ENCODE results near the gene LRCH1.
A peak's percentile ranks its signal among the peaks of the same experiment; 100 is the strongest.

The LRCH1 gene

GRCh38 chr13:46618694-46619254, 65.8 kb downstream of the LRCH1 start:
- no peak for DNase-seq

GRCh38 chr13:46620029-46620428, 67.1 kb downstream of the LRCH1 start:
- DNase-seq, result no peak

GRCh38 chr13:46620471-46620870, 67.5 kb downstream of the LRCH1 start:
- DNase-seq, result no peak

- DNase-seq, result no peak
Measured at GRCh38 chr13:46621133-46621532, 68.2 kb downstream of the LRCH1 start.

- no peak for DNase-seq
Measured at GRCh38 chr13:46621792-46622629, 69.0 kb downstream of the LRCH1 start.

DNA sequence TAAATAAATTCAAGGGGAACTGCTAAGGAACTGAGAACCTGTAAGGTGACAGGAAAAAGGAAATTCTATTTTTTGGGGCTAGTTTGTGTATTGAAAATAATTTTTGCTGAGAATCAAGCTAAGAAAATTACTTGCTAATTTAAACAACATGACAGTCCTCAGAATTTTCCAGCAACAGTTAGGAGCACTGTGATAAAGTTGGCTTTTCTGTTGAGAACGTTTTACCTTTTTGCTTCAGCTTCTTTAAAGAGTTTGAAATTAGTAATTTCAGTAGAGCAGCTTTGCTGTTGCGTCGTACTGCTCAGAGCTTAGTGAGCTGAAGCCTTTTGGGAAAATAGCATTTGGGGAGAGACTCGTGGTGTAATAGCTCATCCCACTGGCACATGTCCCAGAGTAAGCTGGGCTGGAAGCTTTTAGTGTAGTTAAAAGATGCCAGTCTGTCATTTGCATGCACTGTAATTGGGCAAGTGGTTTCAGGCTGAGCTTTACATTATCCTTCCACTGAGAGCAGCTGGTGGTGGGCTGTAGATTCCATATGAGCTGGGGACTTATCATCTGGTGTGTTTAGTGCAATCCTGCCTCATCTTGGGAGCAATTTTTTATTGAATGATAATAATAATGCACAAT, 69.8 kb downstream of the LRCH1 start:
- DNase-seq, result no peak

GRCh38 chr13:46624353-46624752, 71.4 kb downstream of the LRCH1 start:
- DNase-seq, result no peak

DNA sequence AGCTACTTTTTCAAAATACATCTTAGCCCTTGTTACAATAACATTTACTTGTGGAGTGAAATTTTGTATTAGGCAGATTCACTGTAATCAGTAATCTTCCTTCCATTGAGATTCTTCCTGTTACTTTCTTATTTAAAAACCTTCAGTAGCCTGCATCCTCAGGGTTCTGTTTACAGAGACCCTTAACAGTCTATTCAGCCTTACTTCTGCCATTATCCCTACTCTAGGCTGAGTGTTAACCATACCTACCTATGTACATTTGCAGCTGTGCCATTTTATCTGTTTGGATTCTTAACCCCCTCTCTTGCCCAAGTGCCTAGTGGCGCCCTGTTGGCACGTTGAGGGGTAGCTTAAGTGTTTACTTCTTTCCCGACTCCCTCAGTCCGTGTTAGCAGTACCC, 71.9 kb downstream of the LRCH1 start:
- no peak for DNase-seq

GRCh38 chr13:46627462-46627861, 74.5 kb downstream of the LRCH1 start:
- DNase-seq, result no peak

DNA sequence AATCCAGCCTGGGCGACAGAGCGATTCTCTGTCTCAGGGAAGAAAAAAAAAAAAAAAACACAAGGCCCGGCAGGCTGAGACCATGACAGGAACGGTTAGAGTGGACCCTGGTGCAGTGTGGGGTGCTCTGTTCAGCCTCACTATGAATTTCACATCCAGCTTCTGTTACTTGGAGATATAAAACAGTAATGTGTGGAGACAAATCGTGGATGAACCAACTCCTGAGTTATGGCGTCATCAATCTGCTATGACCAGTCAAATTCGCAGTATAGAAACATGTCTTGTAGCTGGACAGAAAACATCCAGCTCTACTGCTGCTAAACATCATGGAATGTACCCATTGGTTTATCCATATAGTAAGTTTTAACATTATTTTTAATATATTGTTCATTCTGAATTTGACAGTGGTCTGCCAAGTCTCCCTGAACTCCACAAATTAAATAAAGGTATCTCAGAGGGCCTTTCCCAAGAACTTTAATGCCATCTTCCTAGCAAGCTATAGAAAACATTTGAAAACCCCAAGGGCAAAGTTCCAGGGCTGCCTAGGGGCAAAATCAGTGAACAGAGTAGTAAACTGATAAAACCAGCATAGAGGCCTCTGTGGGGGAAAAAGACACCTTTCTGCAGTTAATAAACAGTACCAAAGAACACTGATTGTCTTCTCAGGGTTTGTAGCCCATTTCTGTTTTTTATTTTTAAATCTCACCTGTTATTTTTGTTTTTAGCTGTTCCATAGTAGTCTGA, 75.8 kb downstream of the LRCH1 start:
- DNase-seq, result no peak

DNA sequence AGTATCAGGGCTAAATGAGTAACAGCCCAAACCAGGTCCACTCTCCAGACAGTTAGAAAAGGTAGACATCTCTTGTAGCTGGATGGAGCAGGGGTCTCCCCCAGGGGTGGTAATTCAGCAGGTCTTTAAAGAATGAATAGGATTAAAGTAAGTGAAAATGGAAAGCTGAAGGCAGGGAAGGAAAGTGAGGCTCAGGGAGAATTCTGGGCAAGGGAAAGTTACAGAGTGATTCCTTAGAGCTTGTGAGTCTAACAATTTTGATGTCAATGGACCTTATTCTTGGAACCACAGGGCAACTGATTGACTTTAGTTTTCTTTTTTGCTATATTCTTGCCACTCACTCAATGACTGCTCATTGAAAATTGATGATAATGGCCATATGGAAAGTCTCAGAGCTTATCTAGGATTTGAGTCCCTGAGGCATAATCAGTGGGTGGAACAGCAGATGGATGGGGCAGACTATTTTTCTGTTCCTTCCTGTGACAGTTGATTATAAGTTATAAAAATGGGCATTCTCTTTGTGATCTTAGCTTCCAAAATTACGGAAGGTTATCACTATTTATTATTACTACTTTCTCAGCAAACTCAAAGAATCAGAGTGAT, 76.9 kb downstream of the LRCH1 start:
- no peak for DNase-seq

GRCh38 chr13:46630431-46631178, 77.6 kb downstream of the LRCH1 start:
- no peak for DNase-seq

GRCh38 chr13:46631179-46631542, 78.2 kb downstream of the LRCH1 start:
- DNase-seq, result no peak

GRCh38 chr13:46632176-46632575, 79.2 kb downstream of the LRCH1 start:
- no peak for DNase-seq

DNA sequence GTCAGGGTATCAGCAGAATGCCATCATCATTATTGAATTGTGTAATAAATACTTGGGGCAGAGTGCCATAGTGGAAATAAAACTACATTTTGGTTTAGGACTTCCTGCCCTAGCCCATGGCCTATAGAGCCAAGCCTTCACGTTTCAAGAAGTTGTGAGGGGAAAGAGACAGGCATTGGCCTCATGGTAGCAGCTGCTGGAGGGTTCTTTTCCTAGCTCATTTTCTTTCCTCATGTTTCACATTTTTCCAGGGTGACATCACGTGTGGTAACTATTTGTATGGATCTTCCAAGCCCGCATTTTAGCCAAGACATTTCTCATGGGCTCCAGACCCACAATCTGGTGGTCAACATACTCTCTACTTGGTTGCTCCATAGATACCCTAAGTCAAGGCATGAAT, 80.4 kb downstream of the LRCH1 start:
- peak; percentile 14 for DNase-seq

DNA sequence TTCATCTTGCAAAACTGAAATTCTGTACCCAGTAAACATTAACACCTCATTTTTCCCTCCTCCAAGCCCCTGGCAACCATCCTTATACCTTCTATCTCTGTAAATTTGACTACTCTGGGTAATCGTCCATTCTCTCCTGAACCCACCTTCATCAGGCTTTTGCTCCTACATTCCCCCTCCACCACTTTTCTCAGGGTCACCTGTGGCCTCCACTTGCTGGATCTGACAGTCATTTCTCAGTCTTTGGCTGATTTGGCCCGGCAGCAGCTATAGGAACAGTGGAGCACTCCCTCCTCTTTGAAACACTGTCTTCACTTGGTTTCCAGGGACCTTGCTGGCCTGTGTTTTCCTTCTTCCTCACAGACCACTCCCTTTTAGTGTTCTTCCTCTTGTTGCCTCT, 83.5 kb downstream of the LRCH1 start:
- no peak for DNase-seq

DNA sequence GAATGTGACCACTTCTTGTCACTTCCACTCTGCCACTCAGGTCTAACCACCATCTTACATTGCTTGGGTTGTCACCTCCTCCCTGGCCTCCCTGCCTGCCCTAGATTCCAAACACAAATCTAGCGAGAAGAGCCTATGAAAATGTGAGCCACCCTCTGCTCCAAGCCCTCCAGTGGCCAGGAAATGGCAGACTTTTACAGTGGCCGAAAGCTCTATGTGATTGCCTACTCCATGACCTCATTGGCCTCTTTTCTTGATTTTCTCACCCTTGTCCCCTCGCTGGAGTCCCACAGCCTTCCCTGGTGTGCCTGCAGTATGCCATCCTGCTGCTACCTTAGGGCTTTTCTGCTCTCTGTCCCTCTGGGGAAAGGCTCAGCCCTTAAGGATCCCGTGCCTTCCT, 84.2 kb downstream of the LRCH1 start:
- DNase-seq, result no peak

GRCh38 chr13:46638262-46638661, 85.3 kb downstream of the LRCH1 start:
- DNase-seq, result no peak

GRCh38 chr13:46639033-46639981, 86.3 kb downstream of the LRCH1 start:
- no peak for DNase-seq

- DNase-seq, result peak; percentile 57
Measured at GRCh38 chr13:46640843-46641242, 87.9 kb downstream of the LRCH1 start.
